B cell (primary cell): ENCODE measurements around the gene GRB14. TPM values are rescaled to one million over a fixed set of nuclear protein-coding genes. Genes with fewer than 3 reads are reported as not detected.

Source experiments
- ATAC-seq: fragments of 200-7000 bp; cut with Tn5 transposase; one replicate; pipeline ENCODE4 v1.10.0; 2021; ENCODE audit warnings: low read depth, mild to moderate bottlenecking, moderate number of reproducible peaks, moderate library complexity
- CTCF ChIA-PET: fragments of 350-600 bp; sonication (Branson Sonifier 250); formaldehyde crosslinking; loops from one replicate; lab custom pipeline; 2021; ENCODE audit warnings: antibody characterized with exemption, inconsistent platforms; lab: Charles Lee
- POLR2A ChIA-PET: fragments of 350-600 bp; sonication (Branson Sonifier 250); formaldehyde crosslinking; loops from one replicate; lab custom pipeline; 2021; ENCODE audit warnings: antibody characterized with exemption; lab: Charles Lee
- DNase-seq: peaks from one replicate; pipeline ENCODE4 v3.0.0; 2013
- H2AFZ ChIP-seq: 2 replicates; pipeline ENCODE4 v1.6.1; 2012; ENCODE audit warnings: mild to moderate bottlenecking, low read depth, low read length; ENCODE audit not compliant: insufficient read depth, poor library complexity, severe bottlenecking
- H3K27ac ChIP-seq, 2 donors: 1 replicate in 1 of 2; 2 replicates in 1 of 2; pipeline ENCODE4 v1.5.1; 2012 to 2013; ENCODE audit warnings: low read length in 2 of 2, mild to moderate bottlenecking in 2 of 2, moderate library complexity in 1 of 2
- H3K27me3 ChIP-seq, 4 experiments: fragments of 200-600 bp in 1 of 4; sonication (generic) in 1 of 4; replicated peaks in 1 of 4; 1 replicate in 2 of 4; 2 replicates in 2 of 4; pipeline versions ENCODE4 v1.6.1 to v1.7.0; 2013 to 2016; ENCODE audit warnings: low read length in 3 of 4, mild to moderate bottlenecking in 2 of 4, mixed read lengths in 1 of 4, moderate library complexity in 1 of 4; ENCODE audit not compliant: insufficient read depth in 4 of 4, control insufficient read depth in 3 of 4; ENCODE audit errors: control extremely low read depth in 1 of 4
- H3K36me3 ChIP-seq, 2 experiments: replicated peaks in 1 of 2; 1 replicate in 1 of 2; 2 replicates in 1 of 2; pipeline versions ENCODE4 v1.6.1 to v1.7.1; 2013; ENCODE audit warnings: low read length in 1 of 2; ENCODE audit not compliant: insufficient read depth in 2 of 2, control insufficient read depth in 1 of 2; ENCODE audit errors: control extremely low read depth in 1 of 2, extremely low read depth in 1 of 2
- H3K4me1 ChIP-seq, 2 donors: fragments of 200-600 bp in 1 of 2; sonication (generic) in 1 of 2; 1 replicate in 1 of 2; 2 replicates in 1 of 2; pipeline versions ENCODE4 v1.5.1 to v1.6.1; 2013 to 2017; ENCODE audit warnings: low read length in 2 of 2; ENCODE audit not compliant: control insufficient read depth in 2 of 2, insufficient read depth in 2 of 2
- H3K4me2 ChIP-seq: replicated peaks from 2 replicates; pipeline ENCODE3; 2012; ENCODE audit warnings: mild to moderate bottlenecking, low read depth, low read length; ENCODE audit not compliant: poor library complexity, severe bottlenecking
- H3K4me3 ChIP-seq, 5 experiments: fragments of 200-600 bp in 1 of 5; sonication (generic) in 1 of 5; 1 replicate in 3 of 5; 2 replicates in 2 of 5; pipeline versions ENCODE4 v1.5.1 to v1.7.0; 2011 to 2016; ENCODE audit warnings: low read length in 4 of 5, mild to moderate bottlenecking in 4 of 5, low read depth in 2 of 5, control low read depth in 1 of 5, moderate library complexity in 1 of 5; ENCODE audit not compliant: insufficient read depth in 1 of 5; ENCODE audit errors: control extremely low read depth in 1 of 5, extremely low read depth in 1 of 5
- H3K79me2 ChIP-seq: fragments of 200-600 bp; sonication (generic); one replicate; pipeline ENCODE4 v1.6.0; 2016; ENCODE audit warnings: low read length; ENCODE audit not compliant: control insufficient read depth, insufficient read depth
- H3K9ac ChIP-seq: fragments of 200-600 bp; sonication (generic); 2 replicates; pipeline ENCODE4 v1.6.1; 2017; ENCODE audit warnings: mild to moderate bottlenecking, low read length, moderate library complexity
- H3K9me3 ChIP-seq, 3 donors: one replicate each; pipeline versions ENCODE4 v1.6.1 to v1.7.1; 2013; ENCODE audit warnings: low read length in 2 of 3; ENCODE audit not compliant: control insufficient read depth in 2 of 3, insufficient read depth in 1 of 3; ENCODE audit errors: control extremely low read depth in 1 of 3
- H4K20me1 ChIP-seq: 2 replicates; pipeline ENCODE4 v1.6.0; 2012; ENCODE audit warnings: mild to moderate bottlenecking, low read length; ENCODE audit not compliant: insufficient read depth, control insufficient read depth, poor library complexity, severe bottlenecking
- H3K27ac Mint-ChIP-seq: one replicate; pipeline ENCODE4 v1.8.0; 2021; ENCODE audit warnings: mixed read lengths
- H3K27me3 Mint-ChIP-seq: one replicate; pipeline ENCODE4 v1.8.0; 2021; ENCODE audit warnings: mixed read lengths
- H3K4me1 Mint-ChIP-seq: one replicate; pipeline ENCODE4 v1.8.0; 2021; ENCODE audit warnings: mixed read lengths
- H3K4me3 Mint-ChIP-seq: one replicate; pipeline ENCODE4 v1.8.0; 2021; ENCODE audit warnings: mixed read lengths
- H3K9me3 Mint-ChIP-seq: one replicate; pipeline ENCODE4 v1.8.0; 2022; ENCODE audit warnings: mixed read lengths; ENCODE audit not compliant: insufficient read depth
- CTCF ChIP-seq: fragments of 200-600 bp; IDR thresholded peaks from one replicate; pipeline ENCODE4 v1.8.0; 2022; ENCODE audit warnings: antibody characterized with exemption, mild to moderate bottlenecking
- EZH2 ChIP-seq: IDR thresholded peaks from 2 replicates; pipeline ENCODE4 v1.6.1; 2012; ENCODE audit warnings: borderline replicate concordance, low read depth, mild to moderate bottlenecking, moderate library complexity, low read length; ENCODE audit not compliant: insufficient read depth, poor library complexity, severe bottlenecking
- WGBS: methylation state at CpG from one replicate; pipeline ENCODE4 v1.1.5; 2013; ENCODE audit warnings: missing lambda C conversion rate; ENCODE audit not compliant: insufficient coverage; 5-methylcytosine and 5-hydroxymethylcytosine counted together
- intact Hi-C: fragments of 100-400 bp; cut with micrococcal nuclease; formaldehyde crosslinking; loops from one replicate; pipeline ENCODE4 v1.10.0; 2022
- polyA plus RNA-seq: library from polyadenylated mRNA; depleted of rRNA; stranded (reverse); fragments of >200 nt; gene quantifications from 2 replicates; pipeline ENCODE4 v1.2.3, GENCODE V29; 2012
- total RNA-seq, 2 donors: library from RNA; stranded (reverse); fragments of 120-200 nt in 1 of 2; gene quantifications; 1 replicate in 1 of 2; 2 replicates in 1 of 2; pipeline versions ENCODE4 v1.2.3 to v1.2.4, GENCODE V29; 2013 to 2022

GRB14 gene
- total and polyA plus RNA-seq, 2 donors (not counting 1 experiment from before 2014, with no cell fraction given), result not detected

GRCh38 chr2:164485541-164485940, 135.7 kb downstream of the GRB14 start:
- ChIA-PET POLR2A (no interaction called here), CTCF (no interaction called here)
- WGBS, result no CpG with 5 or more reads among the region's 1 CpG
- H3K9me3 Mint-ChIP-seq, result no peaks in the 10 kb centered on the region
- no peaks in the 10 kb centered on the region for H3K36me3 ChIP-seq
- DNase-seq, result no peak
- H3K79me2 ChIP-seq, result no peaks in the 10 kb centered on the region
- H3K4me2 ChIP-seq, result no peak overlapping the region
- no peaks in the 10 kb centered on the region for H3K4me1 Mint-ChIP-seq
- no peaks in the 10 kb centered on the region for H3K4me1 ChIP-seq
- TF ChIP-seq EZH2 (no peak), CTCF (no peak)
- no peak overlapping the region for H3K9ac ChIP-seq
- H3K27ac ChIP-seq, result no peak overlapping the region
- intact Hi-C loops, result no loop called here
- no peaks in the 10 kb centered on the region for H3K27me3 Mint-ChIP-seq
- H3K27me3 ChIP-seq, result no peaks in the 10 kb centered on the region
- no peaks in the 10 kb centered on the region for H3K9me3 ChIP-seq
- no peak overlapping the region for H3K4me3 ChIP-seq
- no peak overlapping the region for H3K4me3 Mint-ChIP-seq
- no peaks in the 10 kb centered on the region for H4K20me1 ChIP-seq
- ATAC-seq, result no peak
- H2AFZ ChIP-seq, result no peak overlapping the region
- no peak overlapping the region for H3K27ac Mint-ChIP-seq

GRCh38 chr2:164479460-164479859, 141.8 kb downstream of the GRB14 start:
- no peaks in the 10 kb centered on the region for H3K9me3 Mint-ChIP-seq
- no peak overlapping the region for H3K27ac Mint-ChIP-seq
- no peak for ATAC-seq
- ChIA-PET CTCF (no interaction called here), POLR2A (no interaction called here)
- no peaks in the 10 kb centered on the region for H3K36me3 ChIP-seq
- H3K4me1 ChIP-seq, result no peaks in the 10 kb centered on the region
- H3K4me3 Mint-ChIP-seq, result no peak overlapping the region
- no peak overlapping the region for H2AFZ ChIP-seq
- WGBS, result no CpG with 5 or more reads among the region's 2 CpGs
- DNase-seq, result peak; percentile 2
- intact Hi-C loops, result no loop called here
- no peak overlapping the region for H3K27ac ChIP-seq
- H3K27me3 ChIP-seq, result no peaks in the 10 kb centered on the region
- H3K4me2 ChIP-seq, result no peak overlapping the region
- no peaks in the 10 kb centered on the region for H3K79me2 ChIP-seq
- TF ChIP-seq EZH2 (no peak), CTCF (no peak)
- H3K4me3 ChIP-seq, result no peak overlapping the region
- no peaks in the 10 kb centered on the region for H3K27me3 Mint-ChIP-seq
- no peaks in the 10 kb centered on the region for H3K4me1 Mint-ChIP-seq
- H3K9ac ChIP-seq, result no peak overlapping the region
- H4K20me1 ChIP-seq, result no peaks in the 10 kb centered on the region
- H3K9me3 ChIP-seq, result no peaks in the 10 kb centered on the region
